CD14-positive monocyte (primary cell): ENCODE data around the gene APOC3. TPM values are rescaled to one million over a fixed set of nuclear protein-coding genes. Genes with fewer than 3 reads are reported as not detected.

ENCODE experiments used
- DNase-seq, 3 donors: peaks; one replicate each; pipeline ENCODE4 v3.0.0-alpha.2; 2011 to 2022
- H2AFZ ChIP-seq: 2 replicates; pipeline ENCODE4 v1.6.0; 2012; ENCODE audit warnings: mild to moderate bottlenecking, low read depth, low read length, inconsistent platforms; ENCODE audit not compliant: insufficient read depth, poor library complexity, severe bottlenecking
- H3K27ac ChIP-seq, 2 donors: 1 replicate in 1 of 2; 2 replicates in 1 of 2; pipeline ENCODE4 v1.5.1; 2012 to 2013; ENCODE audit warnings: low read length in 2 of 2, control low read depth in 1 of 2, inconsistent platforms in 1 of 2, low read depth in 1 of 2, mild to moderate bottlenecking in 1 of 2
- H3K27me3 ChIP-seq, 2 donors: one replicate each; pipeline versions ENCODE4 v1.6.0 to v1.6.1; 2011 to 2013; ENCODE audit warnings: low read length in 2 of 2; ENCODE audit not compliant: control insufficient read depth in 2 of 2, insufficient read depth in 2 of 2
- H3K36me3 ChIP-seq, 2 donors: replicated peaks in 1 of 2; 1 replicate in 1 of 2; 2 replicates in 1 of 2; pipeline versions ENCODE4 v1.5.1 to v1.6.1; 2012 to 2013; ENCODE audit warnings: low read length in 2 of 2, control low read depth in 1 of 2, inconsistent platforms in 1 of 2, mild to moderate bottlenecking in 1 of 2; ENCODE audit not compliant: insufficient read depth in 2 of 2, control insufficient read depth in 1 of 2
- H3K4me1 ChIP-seq, 2 donors: 1 replicate in 1 of 2; 2 replicates in 1 of 2; pipeline versions ENCODE4 v1.5.1 to v1.6.1; 2012 to 2013; ENCODE audit warnings: low read length in 2 of 2, control low read depth in 1 of 2, inconsistent platforms in 1 of 2, mild to moderate bottlenecking in 1 of 2, moderate library complexity in 1 of 2; ENCODE audit not compliant: insufficient read depth in 2 of 2, control insufficient read depth in 1 of 2
- H3K4me2 ChIP-seq: replicated peaks from 2 replicates; pipeline ENCODE3; 2012; ENCODE audit warnings: low read length, moderate library complexity, mild to moderate bottlenecking; ENCODE audit not compliant: poor library complexity, severe bottlenecking; ENCODE audit errors: extremely low read depth
- H3K4me3 ChIP-seq, 3 experiments: fragments of 200-600 bp in 1 of 3; sonication (generic) in 1 of 3; replicated peaks in 1 of 3; 1 replicate in 2 of 3; 2 replicates in 1 of 3; pipeline ENCODE4 v1.5.1; 2011 to 2013; ENCODE audit warnings: low read length in 3 of 3, mild to moderate bottlenecking in 3 of 3, control low read depth in 2 of 3, low read depth in 2 of 3, inconsistent platforms in 1 of 3, moderate library complexity in 1 of 3
- H3K79me2 ChIP-seq: 2 replicates; pipeline ENCODE4 v1.6.0; 2012; ENCODE audit warnings: mild to moderate bottlenecking, control low read depth, inconsistent platforms, low read length, moderate library complexity; ENCODE audit not compliant: insufficient read depth
- H3K9ac ChIP-seq: 2 replicates; pipeline ENCODE4 v1.6.0; 2017; ENCODE audit warnings: low read length, mild to moderate bottlenecking; ENCODE audit not compliant: insufficient read depth, poor library complexity, severe bottlenecking
- H3K9me3 ChIP-seq, 2 donors: replicated peaks in 1 of 2; 1 replicate in 1 of 2; 2 replicates in 1 of 2; pipeline versions ENCODE4 v1.5.1 to v1.6.1; 2012 to 2013; ENCODE audit warnings: low read length in 2 of 2, control low read depth in 1 of 2; ENCODE audit not compliant: control insufficient read depth in 1 of 2, insufficient read depth in 1 of 2
- H4K20me1 ChIP-seq: 2 replicates; pipeline ENCODE4 v1.6.0; 2012; ENCODE audit warnings: mild to moderate bottlenecking, low read length, control low read depth, moderate library complexity; ENCODE audit not compliant: insufficient read depth
- H3K27ac Mint-ChIP-seq, 7 donors: one replicate each; pipeline ENCODE4 v1.8.0; 2020; ENCODE audit warnings: mild to moderate bottlenecking in 7 of 7, mixed read lengths in 7 of 7, moderate library complexity in 6 of 7, inconsistent platforms in 2 of 7
- H3K27me3 Mint-ChIP-seq, 3 donors: one replicate each; pipeline ENCODE4 v1.8.0; 2021 to 2022; ENCODE audit warnings: low read depth in 3 of 3, mild to moderate bottlenecking in 3 of 3, mixed read lengths in 3 of 3, moderate library complexity in 3 of 3, inconsistent platforms in 1 of 3
- H3K36me3 Mint-ChIP-seq, 2 donors: one replicate each; pipeline ENCODE4 v1.8.0; 2020; ENCODE audit warnings: mixed read lengths in 2 of 2, inconsistent platforms in 1 of 2, mild to moderate bottlenecking in 1 of 2
- H3K4me1 Mint-ChIP-seq: one replicate; pipeline ENCODE4 v1.8.0; 2020; ENCODE audit warnings: mild to moderate bottlenecking, mixed read lengths
- H3K4me3 Mint-ChIP-seq, 2 donors: one replicate each; pipeline ENCODE4 v1.8.0; 2020; ENCODE audit warnings: mild to moderate bottlenecking in 2 of 2, mixed read lengths in 2 of 2, moderate library complexity in 1 of 2
- H3K9me3 Mint-ChIP-seq, 7 donors: one replicate each; pipeline ENCODE4 v1.8.0; 2020 to 2022; ENCODE audit warnings: mixed read lengths in 7 of 7, mild to moderate bottlenecking in 6 of 7, moderate library complexity in 6 of 7, inconsistent platforms in 2 of 7
- WGBS: methylation state at CpG from one replicate; pipeline ENCODE4 v1.1.5; 2013; ENCODE audit warnings: missing lambda C conversion rate; ENCODE audit not compliant: insufficient coverage; 5-methylcytosine and 5-hydroxymethylcytosine counted together
- intact Hi-C, 2 donors: fragments of 100-400 bp; cut with micrococcal nuclease; formaldehyde crosslinking; loops; one replicate each; pipeline versions ENCODE4 v1.15.0 to v1.15.1; 2023
- polyA plus RNA-seq, 3 donors: library from polyadenylated mRNA; depleted of rRNA in 1 of 3; unstranded in 2 of 3; stranded (reverse) in 1 of 3; fragments of 300-500 nt in 2 of 3; fragments of >200 nt in 1 of 3; fragmentation: Illumina TruSeq in 2 of 3; gene quantifications; 1 replicate in 2 of 3; 2 replicates in 1 of 3; pipeline ENCODE4 v1.2.3, GENCODE V29; 2012 to 2021
- TF ChIP-seq, protein P1 (sequence below): fragments of 200-600 bp; IDR thresholded peaks from one replicate; pipeline ENCODE4 v1.8.0; 2022; ENCODE audit warnings: antibody characterized with exemption, mild to moderate bottlenecking

Gene APOC3
- polyA plus RNA-seq, 3 donors: not detected

DNA sequence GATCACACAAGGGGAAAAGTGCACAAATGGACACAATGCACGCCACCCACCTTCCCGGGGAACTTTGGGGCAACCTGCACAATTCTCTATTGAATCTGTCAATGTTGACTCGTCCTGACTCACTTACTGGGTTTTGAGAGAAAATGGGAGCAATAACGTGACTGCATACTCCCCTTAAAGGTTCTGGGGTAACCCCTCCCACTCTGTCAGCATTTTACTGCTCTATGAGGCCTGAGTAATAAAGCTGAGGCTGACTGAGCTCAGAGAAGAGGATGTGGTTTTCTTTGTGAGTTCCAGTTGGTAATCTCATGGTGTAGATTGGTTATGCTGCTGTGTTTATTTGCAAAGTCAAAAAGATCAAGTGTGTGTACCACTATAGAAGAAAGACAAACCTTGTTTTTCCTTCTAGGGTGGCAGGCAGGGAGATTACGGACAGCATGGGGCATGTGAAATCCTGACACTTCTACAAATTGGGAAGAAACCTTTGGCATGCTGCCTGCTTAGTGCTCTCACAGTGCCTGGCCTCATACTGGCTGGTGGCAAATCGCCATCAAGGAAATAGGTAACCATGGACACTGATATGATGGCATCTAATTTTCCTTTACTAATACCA, 23.9 kb downstream of the APOC3 start:
- Histone ChIP-seq H3K27ac (peak overlapping the region in 1 of 2 donors; percentile 87), H3K9me3 (no peaks in the 10 kb centered on the region), H4K20me1 (peaks cover 43% of the 10 kb centered on the region), H3K4me2 (peak overlapping the region; percentile 63), H3K4me1 (peaks cover 35 to 55% of the 10 kb centered on the region in 2 donors), H3K9ac (no peak overlapping the region), H2AFZ (no peak overlapping the region), H3K79me2 (peaks cover 7% of the 10 kb centered on the region), H3K36me3 (peaks cover 40 to 57% of the 10 kb centered on the region in 2 donors), H3K27me3 (no peaks in the 10 kb centered on the region), H3K4me3 (peak overlapping the region in 1 of 3 experiments; percentile 45)
- intact Hi-C loops: no loop called here
- peaks cover 64 to 75% of the 10 kb centered on the region in 2 donors for H3K36me3 Mint-ChIP-seq
- H3K4me3 Mint-ChIP-seq: peak overlapping the region in 1 of 2 donors; percentile 47
- WGBS: 0% methylated on average over 1 of the region's 6 CpGs
- no peaks in the 10 kb centered on the region for H3K9me3 Mint-ChIP-seq
- TF ChIP-seq, protein P1, sequence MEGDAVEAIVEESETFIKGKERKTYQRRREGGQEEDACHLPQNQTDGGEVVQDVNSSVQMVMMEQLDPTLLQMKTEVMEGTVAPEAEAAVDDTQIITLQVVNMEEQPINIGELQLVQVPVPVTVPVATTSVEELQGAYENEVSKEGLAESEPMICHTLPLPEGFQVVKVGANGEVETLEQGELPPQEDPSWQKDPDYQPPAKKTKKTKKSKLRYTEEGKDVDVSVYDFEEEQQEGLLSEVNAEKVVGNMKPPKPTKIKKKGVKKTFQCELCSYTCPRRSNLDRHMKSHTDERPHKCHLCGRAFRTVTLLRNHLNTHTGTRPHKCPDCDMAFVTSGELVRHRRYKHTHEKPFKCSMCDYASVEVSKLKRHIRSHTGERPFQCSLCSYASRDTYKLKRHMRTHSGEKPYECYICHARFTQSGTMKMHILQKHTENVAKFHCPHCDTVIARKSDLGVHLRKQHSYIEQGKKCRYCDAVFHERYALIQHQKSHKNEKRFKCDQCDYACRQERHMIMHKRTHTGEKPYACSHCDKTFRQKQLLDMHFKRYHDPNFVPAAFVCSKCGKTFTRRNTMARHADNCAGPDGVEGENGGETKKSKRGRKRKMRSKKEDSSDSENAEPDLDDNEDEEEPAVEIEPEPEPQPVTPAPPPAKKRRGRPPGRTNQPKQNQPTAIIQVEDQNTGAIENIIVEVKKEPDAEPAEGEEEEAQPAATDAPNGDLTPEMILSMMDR: no peak
- peak; percentile 76 to 81 (median 80) for DNase-seq
- no peaks in the 10 kb centered on the region for H3K27me3 Mint-ChIP-seq
- H3K4me1 Mint-ChIP-seq: peaks cover 46% of the 10 kb centered on the region
- H3K27ac Mint-ChIP-seq: peak overlapping the region; percentile 75 to 94 (median 86)

DNA sequence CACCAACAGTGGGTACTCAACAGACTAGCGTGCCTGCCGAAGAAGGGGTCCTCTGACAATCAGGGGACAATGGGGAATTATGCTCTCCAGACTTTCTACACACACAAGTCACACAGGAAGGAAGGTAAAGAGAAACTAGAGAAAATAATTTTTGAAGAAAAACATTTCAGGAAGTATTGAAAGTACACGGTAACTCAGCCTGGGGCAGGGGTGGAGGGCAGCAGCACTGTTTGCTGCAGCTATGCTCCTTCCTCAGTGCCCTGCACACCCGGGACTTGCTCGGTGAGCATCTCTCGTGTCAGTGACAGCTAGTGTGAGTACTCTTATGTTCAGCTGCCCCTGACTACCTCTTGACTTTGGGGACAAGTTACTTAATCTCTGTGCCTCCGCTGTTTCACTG, 25.7 kb downstream of the APOC3 start:
- Mint-ChIP-seq H3K36me3 (peaks cover 61 to 77% of the 10 kb centered on the region in 2 donors), H3K4me3 (no peak overlapping the region), H3K4me1 (peaks cover 42% of the 10 kb centered on the region), H3K27ac (peak overlapping the region in 4 of 7 donors; percentile 0 to 75 (median 33)), H3K27me3 (no peaks in the 10 kb centered on the region), H3K9me3 (no peaks in the 10 kb centered on the region)
- Histone ChIP-seq H3K4me3 (no peak overlapping the region), H3K79me2 (peaks cover 7% of the 10 kb centered on the region), H2AFZ (no peak overlapping the region), H3K4me1 (peaks cover 35 to 52% of the 10 kb centered on the region in 2 donors), H3K27me3 (no peaks in the 10 kb centered on the region), H3K36me3 (peaks cover 43 to 57% of the 10 kb centered on the region in 2 donors), H4K20me1 (peaks cover 43% of the 10 kb centered on the region), H3K9ac (no peak overlapping the region), H3K4me2 (no peak overlapping the region), H3K27ac (peak overlapping the region in 1 of 2 donors; percentile 54), H3K9me3 (no peaks in the 10 kb centered on the region)
- intact Hi-C loops: no loop called here
- 36% methylated on average over 5 of the region's 7 CpGs for WGBS
- DNase-seq: no peak
- TF ChIP-seq, protein P1: no peak
